DOHH2 (cell line): ENCODE measurements around the gene AIMP2.

Experiments
- CTCF ChIP-seq: fragments of 200-600 bp; sonication (generic); IDR thresholded peaks from one replicate; pipeline ENCODE4 v1.5.1; 2014; ENCODE audit warnings: antibody characterized with exemption, mild to moderate bottlenecking, low read depth, low read length; ENCODE audit not compliant: poor library complexity, severe bottlenecking
- EZH2phosphoT487 ChIP-seq: fragments of 200-600 bp; sonication (generic); IDR thresholded peaks from 2 replicates; pipeline ENCODE4 v1.6.1; 2017; ENCODE audit warnings: borderline replicate concordance, mild to moderate bottlenecking, antibody characterized with exemption, low read length, moderate library complexity, mixed read lengths

GRCh38 chr7:6026820-6027311, 17.8 kb downstream of the AIMP2 start:
- TF ChIP-seq CTCF (no peak), EZH2phosphoT487 (no peak)
